ENCODE data around the gene ACSS1.

The ACSS1 gene

GRCh38 chr20:25077610-25078169, 19.8 kb upstream of the ACSS1 start:
- no peak for DNase-seq

GRCh38 chr20:25076731-25077609, 19.0 kb upstream of the ACSS1 start:
- peak; percentile 34 for DNase-seq

GRCh38 chr20:25076201-25076600, 18.3 kb upstream of the ACSS1 start:
- no peak for DNase-seq

DNA sequence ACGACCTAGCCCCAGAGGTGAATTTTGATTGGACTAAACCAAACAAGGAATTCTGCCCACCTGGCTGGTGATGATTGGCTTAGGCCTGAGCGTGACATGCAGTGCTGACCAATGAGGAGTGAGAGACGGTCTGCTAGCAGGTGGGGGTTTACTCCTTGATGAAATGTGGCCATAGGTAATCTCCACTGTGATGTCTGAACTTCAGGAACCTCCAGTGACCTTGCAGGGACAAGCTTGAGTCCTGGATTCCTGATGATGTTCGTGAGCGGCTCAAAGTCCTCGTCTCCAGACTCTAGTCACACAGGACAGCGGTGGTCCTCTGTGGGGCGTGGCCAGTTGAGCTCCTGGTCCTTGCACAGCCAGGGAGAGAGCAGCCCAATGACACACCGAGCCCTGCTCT, 15.6 kb upstream of the ACSS1 start:
- no peak for DNase-seq

DNA sequence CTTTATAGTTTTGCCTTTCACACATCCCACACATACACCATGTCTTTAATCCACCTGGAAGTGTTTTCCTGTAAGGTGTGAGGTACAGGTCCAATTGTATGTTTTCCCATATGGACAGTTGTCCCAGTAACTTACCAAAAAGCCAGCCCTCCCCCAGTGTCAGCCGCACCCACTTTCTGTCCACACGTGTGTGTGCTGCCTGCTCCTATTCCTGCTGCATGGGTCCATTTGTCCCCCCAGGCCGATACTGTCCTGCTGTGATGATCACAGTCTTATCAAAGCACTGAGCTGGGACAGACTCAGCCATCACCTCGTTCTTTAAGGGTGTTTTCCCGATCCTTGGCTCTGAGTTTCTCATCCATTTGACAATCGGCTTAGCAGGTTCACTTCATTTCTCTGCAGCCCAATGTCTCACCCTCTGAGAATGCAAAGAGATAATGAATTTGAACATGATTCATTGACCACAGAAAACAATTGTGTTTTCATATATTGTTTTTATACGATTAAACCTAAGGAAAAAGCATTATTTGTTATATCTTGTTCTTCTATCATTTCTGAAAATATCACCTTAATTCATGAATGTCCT, 14.4 kb upstream of the ACSS1 start:
- DNase-seq: no peak

DNA sequence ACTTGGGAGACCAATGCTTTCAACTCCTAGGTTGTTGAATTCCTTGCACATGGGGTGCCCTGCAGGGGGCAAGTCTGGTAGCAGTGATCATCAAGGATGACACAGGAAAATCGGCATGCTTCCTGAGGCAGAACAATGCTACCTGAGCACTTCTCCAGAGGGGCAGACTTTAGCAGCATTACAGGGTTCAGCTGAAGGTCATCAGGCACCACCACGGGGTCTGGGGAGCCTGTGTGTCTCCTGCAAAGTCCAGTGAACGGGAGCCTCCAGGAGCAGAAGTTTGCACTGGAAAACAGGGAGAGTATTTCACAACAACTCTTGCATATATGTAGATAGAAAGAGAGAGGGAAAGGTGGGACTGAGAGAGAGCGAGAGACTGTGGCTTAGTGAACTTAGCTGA, 13.8 kb upstream of the ACSS1 start:
- DNase-seq: no peak

DNA sequence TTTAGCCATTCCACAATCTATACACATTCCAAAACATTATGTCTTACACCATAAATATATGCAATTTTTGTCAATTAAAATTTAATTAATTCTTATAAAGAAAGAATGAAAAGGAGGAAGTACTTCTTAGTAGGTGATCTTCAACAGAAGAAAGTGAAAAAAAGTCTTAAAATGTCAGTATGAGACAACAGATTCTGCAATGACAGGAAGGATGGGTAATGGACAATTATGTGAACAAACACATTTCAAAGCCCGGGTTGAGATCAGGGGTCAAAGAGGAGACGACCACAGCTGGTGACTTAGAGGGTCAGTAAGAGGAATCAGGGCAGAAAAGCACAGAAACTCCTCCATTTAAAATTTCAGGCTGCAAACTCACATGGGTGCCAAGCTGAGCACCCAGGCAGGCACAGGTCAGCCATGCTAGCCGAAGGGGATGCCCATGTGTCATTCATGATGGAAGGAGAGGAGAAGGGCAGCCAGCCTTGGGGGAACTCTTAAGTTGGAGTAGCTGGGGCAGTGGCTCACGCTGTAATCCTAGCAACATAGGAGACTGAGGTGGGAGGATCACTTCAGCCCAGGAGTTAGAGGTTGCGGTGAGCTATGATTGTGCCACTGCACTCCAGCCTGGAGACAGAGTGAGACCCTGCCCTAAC, 13.0 kb upstream of the ACSS1 start:
- DNase-seq: no peak

DNA sequence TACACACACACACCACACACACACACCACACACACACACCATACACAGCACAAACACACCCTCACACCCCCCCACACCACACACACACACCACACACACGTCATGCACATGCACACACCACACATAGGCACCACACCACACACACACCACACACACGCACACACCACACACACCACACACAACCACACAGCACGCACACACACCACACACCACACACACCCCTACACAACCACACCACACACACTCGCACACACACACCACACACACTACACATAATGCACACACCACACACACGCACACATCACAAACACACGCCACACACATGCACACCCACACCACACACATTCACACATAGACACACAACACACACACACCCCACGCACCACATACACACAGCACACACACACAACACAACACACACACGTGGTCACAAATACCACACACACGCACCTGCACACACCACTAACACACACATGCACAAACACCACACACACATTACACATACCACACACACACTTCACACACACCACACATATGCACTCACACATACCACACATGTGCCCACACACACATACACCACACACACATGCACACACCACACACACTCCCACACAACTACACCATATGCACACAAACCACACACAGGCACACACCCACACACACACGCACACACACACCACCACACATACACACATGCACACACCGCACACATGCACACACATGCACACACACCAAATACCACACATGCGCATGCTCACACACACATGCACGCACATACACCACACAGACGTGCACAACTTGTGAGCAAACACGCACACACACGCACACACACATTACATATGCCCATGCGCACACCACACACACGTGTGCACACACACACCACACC, 9.4 kb upstream of the ACSS1 start:
- DNase-seq: no peak

DNA sequence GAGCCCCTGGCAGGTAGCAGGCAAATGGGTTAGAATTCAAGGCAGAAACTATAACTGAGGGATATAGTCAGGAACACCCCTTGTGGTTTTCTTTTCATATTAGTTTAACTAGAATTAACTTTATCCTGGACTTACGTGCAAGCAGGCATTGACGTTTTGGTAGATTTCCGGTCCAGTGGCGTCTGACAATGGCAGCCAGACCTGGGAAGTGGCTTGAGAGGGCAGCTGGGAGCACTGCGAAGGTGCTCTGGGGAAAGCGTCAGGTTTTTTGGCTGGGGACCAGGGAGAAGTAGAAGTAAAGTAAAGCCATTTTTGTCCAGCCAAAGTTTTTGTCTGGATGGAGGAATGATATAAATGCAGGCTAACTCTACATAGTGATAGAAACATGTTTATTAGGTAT, 8.4 kb upstream of the ACSS1 start:
- DNase-seq: no peak

DNA sequence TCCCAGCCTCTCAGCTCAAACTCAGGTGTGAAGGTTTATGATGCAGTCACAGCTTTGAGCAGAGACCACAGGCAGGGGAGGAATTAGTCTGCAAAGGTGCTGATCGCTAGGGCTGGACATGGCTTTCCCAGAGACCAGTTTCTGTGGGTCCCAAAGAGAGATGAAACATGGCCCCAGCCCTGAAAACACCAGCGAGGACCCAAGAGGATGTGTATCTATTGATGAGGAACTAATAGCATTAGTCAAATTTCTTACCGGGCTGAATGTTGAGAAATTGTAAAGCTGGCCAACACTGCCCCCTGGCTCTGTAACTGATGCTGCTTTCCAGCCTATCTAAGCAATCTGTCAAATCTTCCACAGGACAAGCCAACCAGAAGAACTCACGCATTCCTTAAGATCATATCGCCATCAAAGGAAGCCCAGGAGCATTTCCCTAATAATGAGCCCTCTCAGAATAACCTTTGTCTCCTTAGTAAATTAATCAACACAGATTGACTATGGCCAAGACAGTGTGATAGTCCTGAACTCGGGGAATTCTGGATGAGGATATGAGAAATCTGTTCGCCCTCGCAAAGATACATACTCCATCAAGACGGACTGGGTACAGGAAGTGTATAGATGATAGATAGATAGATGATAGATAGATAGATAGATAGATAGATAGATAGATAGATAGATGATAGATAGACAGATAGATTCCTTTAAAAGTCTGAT, 7.8 kb upstream of the ACSS1 start:
- DNase-seq: peak; percentile 76

GRCh38 chr20:25065072-25065624, 7.2 kb upstream of the ACSS1 start:
- no peak for DNase-seq

- DNase-seq: no peak
These were observed 6.7 kb upstream of the ACSS1 start for GRCh38 chr20:25064561-25065071.

- DNase-seq: no peak
These were observed 6.0 kb upstream of the ACSS1 start for GRCh38 chr20:25063981-25064380.

DNA sequence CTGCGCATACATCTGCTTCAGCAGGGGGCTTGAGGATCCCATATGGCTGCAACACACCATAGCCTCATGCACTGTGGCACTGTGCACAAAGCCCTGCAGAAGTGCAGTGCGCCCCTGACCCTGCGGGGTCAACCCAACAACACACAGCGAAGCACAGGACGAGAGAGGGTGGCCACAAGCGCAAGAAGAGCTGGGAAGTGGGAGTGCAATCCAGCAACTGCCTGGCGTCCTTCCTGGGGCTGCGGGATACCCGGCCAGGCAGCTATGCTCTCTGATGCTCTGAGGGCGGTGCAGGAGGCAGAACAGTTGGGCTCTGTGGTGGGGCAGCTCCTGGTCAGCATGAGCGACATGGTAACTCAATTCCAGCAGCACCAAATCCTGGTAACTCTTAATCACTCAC, 5.6 kb upstream of the ACSS1 start:
- DNase-seq: no peak

- DNase-seq: no peak
These were observed 4.9 kb upstream of the ACSS1 start for GRCh38 chr20:25062841-25063240.

GRCh38 chr20:25061821-25062530, 4.0 kb upstream of the ACSS1 start:
- no peak for DNase-seq

DNA sequence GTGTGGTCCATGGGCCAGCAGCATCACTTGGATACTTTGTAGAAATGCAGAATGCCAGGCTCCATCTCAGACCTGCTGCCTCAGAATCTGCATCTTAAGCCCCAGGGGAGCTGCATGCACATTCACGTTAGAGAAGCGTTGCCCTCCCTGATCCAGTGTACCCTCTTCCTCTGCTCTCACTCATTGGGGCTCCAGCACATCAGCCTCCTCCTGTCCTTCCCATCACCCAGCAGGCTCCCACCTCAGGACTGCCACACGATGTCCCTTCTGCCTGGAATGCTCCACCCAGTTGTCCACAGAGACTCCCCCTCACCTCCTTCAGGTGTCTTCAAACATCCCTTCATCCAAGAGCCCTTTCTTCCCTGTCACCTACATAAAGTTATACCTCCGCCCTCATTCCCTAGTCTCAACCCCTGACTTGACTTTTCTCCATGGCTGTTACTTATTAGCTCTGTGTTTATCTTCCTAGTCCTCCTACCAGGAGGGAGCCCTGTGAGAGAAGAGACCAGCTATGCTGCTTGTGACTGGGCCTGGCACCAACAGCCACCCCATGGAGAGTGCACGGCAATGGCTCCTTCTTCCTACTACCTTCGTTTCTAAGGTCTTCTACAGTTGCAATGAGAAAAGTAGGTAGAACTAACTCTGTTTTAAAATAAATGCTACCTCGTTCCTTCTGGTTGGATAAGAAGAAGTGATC, 3.3 kb upstream of the ACSS1 start:
- no peak for DNase-seq

GRCh38 chr20:25059866-25060465, 2.0 kb upstream of the ACSS1 start:
- DNase-seq: no peak

All from CD4-positive, alpha-beta T cell treated with Interleukin-21 for 1 hour (primary cell).